ES-I3 (cell line): ENCODE measurements around the gene KLHL11.
"Not testable (repeated sequence)": the region's sequence is repeated elsewhere in the genome, so short reads cannot be mapped to it uniquely, and the experiment has no call there.

Experiments used
- H3K36me3 ChIP-seq: 2 replicates; pipeline ENCODE4 v1.6.1; 2013; ENCODE audit warnings: mild to moderate bottlenecking, low read length, control low read depth, moderate library complexity; ENCODE audit not compliant: insufficient read depth
- H3K4me1 ChIP-seq: 2 replicates; pipeline ENCODE4 v1.6.1; 2013; ENCODE audit warnings: mild to moderate bottlenecking, control low read depth, low read length; ENCODE audit not compliant: insufficient read depth
- H3K9ac ChIP-seq: 2 replicates; pipeline ENCODE4 v1.6.1; 2013; ENCODE audit warnings: low read depth, mild to moderate bottlenecking, low read length, moderate library complexity
- H3K9me3 ChIP-seq: 2 replicates; pipeline ENCODE4 v1.6.1; 2013; ENCODE audit warnings: mild to moderate bottlenecking, low read length, moderate library complexity; ENCODE audit not compliant: control insufficient read depth, insufficient read depth

Gene KLHL11

DNA sequence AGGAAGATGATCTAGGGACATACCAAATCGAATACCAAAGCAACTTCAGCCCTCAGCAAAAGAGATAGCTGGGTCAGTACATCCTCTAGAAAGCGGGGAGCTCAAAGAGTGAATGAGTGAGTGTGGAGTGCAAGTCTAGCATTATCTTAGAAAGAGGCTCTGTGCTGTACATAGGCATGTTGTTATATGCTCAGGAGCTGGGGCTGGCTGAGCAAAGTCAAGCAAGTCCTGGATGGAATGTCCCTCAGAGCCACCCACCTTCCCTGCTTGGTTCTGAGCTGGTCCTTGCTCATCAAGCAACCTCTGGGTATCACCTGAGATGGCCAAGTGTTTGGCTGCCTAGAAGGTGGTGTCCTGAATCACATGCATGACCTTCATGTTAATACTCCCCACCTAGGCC is 4.9 kb upstream of the KLHL11 start:
- no peaks in the 10 kb centered on the region for H3K9me3 ChIP-seq
- H3K36me3 ChIP-seq: peaks cover 30% of the 10 kb centered on the region
- H3K9ac ChIP-seq: no peak overlapping the region
- H3K4me1 ChIP-seq: no peaks in the 10 kb centered on the region

DNA sequence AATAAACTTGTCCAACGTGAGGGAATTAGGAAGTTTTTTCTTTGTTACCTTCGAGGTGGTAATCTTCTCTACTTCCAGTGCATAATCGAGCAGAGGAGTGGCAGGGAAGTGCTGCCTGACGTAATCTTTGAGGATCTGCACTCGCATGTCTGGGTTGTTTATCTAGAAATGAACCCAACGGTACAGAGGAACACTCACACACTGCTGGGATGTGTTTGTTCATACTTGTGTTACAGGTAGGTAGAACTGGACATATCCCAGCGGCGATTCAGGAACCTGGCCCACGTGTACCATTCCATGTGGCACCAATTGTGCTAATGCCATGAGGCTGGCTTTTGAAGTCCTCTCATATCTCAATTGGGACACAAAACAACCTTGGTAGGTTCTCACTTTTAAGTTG is 4.2 kb upstream of the KLHL11 start:
- H3K9ac ChIP-seq: no peak overlapping the region
- no peaks in the 10 kb centered on the region for H3K4me1 ChIP-seq
- peaks cover 30% of the 10 kb centered on the region for H3K36me3 ChIP-seq
- H3K9me3 ChIP-seq: no peaks in the 10 kb centered on the region

DNA sequence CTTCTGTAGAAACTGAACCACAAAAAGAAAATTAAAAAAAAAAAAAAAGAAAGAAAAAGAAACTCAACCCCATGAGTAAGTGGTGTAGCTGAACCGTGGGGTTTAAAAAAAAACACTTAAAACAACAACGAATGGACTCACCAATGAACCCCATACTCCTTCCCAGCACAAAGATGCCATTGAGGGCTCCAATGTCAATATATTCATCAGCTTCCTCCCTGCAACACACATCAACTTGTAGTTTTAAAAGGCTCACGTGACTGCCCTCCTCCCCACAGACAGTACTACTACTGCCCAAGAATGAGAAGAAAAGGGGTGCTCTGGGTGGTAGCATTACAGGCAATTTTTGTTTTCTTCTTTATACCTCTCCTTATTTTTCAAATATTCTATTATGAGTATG is 3.3 kb upstream of the KLHL11 start:
- Histone ChIP-seq H3K9ac (no peak overlapping the region), H3K36me3 (peaks cover 23% of the 10 kb centered on the region), H3K9me3 (no peaks in the 10 kb centered on the region), H3K4me1 (peaks cover 7% of the 10 kb centered on the region)

DNA sequence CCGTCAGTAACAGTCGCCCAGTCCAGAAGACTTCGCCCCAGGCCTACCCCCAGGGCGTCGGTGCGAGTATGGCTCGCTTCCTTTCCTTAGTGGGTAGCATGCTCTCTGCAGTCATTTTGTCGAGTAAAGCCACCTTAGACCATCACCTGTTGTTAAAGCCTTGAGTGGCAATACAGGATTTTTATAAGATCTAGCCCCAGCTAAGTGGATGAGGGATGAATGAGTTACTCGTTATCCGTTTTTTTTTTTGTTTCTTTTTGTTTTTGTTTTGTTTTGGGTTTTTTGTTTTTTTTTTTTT is 322 bp upstream of the KLHL11 start:
- no peaks in the 10 kb centered on the region for H3K9me3 ChIP-seq
- peaks cover 20% of the 10 kb centered on the region for H3K36me3 ChIP-seq
- peaks cover 27% of the 10 kb centered on the region for H3K4me1 ChIP-seq
- peak overlapping the region; percentile 98; the same call in 1 of the 2 replicates for H3K9ac ChIP-seq

DNA sequence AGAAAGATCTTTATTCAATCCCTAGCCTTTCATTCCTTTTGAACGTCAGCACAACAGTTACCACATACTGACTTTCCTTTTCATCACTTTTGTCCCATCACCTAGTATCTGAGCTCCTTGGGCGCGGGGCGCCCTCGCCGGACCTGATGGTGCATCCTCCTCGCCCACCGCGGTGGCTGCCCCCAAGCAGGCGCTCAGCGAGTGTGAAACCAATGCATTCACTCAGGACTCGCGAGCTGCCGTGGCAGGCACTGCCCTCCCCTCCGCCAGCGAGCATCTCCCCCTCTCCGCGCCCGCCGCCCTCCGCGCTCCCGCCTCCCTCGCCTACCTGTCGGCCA is 756 bp downstream of the KLHL11 start:
- peaks cover 30% of the 10 kb centered on the region for H3K4me1 ChIP-seq
- peaks cover 13% of the 10 kb centered on the region for H3K36me3 ChIP-seq
- peak overlapping the region; percentile 98 for H3K9ac ChIP-seq
- H3K9me3 ChIP-seq: no peaks in the 10 kb centered on the region

DNA sequence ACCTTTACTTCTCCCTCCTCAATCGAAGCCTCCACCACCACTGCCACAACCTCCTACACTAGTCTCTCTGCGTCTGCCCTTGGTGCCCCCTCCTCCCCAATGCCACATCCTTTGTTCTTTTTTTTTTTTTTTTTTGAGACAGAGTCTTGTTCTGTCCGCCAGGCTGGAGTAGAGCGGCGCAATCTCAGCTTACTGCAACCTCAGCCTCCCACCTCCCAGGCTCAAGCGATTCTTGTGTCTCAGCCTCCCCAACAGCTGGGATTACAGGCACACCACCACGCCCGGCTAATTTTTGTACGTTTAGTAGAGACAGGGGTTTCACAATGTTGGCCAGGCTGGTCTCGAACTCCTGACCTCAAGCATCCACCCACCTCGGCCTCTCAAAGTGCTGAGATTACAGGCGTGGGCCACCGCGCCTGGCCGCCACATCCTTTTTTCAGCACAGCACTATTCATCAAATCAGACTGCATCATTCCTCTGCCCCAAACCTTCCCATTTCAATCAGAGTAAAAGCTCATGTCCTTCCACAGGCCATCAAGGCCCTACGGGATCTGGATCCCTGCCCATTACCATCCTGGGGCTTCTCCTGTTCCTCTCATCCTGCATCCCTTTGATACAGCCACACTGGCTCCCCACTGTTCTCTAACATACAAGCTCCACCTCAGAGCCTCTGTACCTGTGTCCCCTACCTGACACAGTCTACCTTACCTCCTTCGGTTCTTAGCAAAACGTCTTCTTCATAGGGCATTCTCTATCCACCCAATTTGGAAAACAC is 2.0 kb downstream of the KLHL11 start:
- H3K9me3 ChIP-seq: no peaks in the 10 kb centered on the region
- H3K36me3 ChIP-seq: peaks cover 8% of the 10 kb centered on the region
- H3K4me1 ChIP-seq: peaks cover 30% of the 10 kb centered on the region
- peak overlapping the region; percentile 98; the same call in 1 of the 2 replicates for H3K9ac ChIP-seq

DNA sequence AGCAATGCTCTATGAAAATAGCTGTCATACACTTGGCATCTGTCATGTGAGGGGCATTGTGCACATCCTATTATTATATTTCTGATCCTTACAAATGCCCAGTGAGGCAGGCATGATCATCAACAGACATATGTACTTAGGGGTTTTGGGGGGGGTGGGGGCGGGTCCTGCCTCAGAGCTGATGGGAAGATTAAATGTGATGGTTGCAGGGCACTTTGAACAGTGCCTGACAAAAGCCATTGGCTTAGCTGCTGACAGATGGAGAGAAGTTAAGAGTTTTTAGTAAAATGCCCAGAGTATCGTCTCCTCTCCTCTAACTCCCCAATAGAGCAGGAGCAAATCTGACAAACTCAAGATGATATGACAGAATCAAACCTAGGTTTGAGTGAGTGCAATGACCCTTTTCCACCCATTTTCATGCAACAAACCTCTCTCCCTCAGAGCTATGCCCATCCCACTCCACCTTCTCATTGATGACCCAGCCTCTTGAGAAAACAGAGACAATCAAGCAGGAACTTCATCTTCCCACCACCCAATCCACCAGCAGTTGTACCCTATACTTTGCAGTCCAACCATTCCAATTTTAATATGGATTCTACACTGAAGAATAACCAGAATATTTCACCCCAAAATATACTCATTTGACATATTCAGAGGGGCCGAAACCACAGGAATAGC is 4.8 kb downstream of the KLHL11 start:
- Histone ChIP-seq H3K9ac (no peak overlapping the region), H3K36me3 (no peaks in the 10 kb centered on the region), H3K4me1 (peaks cover 30% of the 10 kb centered on the region), H3K9me3 (no peaks in the 10 kb centered on the region)

DNA sequence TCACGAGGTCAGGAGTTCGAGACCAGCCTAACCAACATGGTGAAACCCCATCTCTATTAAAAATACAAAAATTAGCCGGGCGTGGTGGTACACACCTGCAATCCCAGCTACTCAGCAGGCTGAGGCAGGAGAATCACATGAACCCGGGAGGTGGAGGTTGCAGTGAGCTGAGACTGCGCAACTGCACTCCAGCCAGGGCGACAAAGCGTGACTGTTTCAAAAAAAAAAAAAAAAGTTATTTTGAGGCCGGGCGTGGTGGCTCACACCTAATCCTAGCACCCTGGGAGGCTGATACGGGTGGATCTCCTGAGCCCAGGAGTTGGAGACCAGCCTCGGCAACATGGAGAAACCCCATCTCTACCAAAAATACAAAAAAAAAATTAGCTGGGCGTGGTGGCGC is 13.8 kb downstream of the KLHL11 start:
- H3K4me1 ChIP-seq, H3K9ac ChIP-seq, H3K9me3 ChIP-seq, H3K36me3 ChIP-seq: not testable (repeated sequence)

DNA sequence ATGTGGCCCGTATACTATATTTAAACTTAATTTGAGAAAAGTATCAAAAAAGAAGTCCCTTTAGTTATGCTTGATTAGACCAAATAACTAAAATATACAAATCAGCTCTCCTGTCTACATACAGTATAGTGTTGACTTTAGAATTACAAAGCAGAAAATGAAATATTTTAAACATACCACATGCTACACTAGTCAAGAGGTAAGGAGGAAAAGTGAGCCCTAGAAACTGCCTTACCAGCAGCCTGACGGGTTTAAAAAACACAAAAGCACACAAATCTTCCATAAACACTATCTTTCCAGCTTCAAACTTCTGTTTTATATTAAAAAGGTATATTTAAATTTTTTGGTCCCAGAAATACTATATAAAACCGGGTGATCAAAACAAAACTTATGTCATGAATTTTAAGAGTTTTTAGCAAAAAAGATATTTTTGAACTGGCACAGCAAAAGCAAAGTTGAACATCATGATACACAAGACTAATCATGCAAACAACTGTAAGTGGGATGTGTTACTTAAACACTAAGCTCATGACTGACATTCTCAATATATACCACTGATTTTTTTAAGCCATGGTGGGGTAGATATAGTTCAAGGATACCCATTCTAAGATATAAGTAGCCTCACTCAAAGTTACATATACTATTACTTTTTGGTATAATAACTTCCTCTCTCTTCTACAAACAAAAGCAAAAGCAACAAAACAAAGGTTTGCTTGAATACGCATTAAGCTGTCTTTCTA is 15.8 kb downstream of the KLHL11 start:
- H3K9ac ChIP-seq: no peak overlapping the region
- H3K36me3 ChIP-seq: no peaks in the 10 kb centered on the region; the same call in 1 of the 2 replicates
- H3K4me1 ChIP-seq: no peaks in the 10 kb centered on the region
- no peaks in the 10 kb centered on the region for H3K9me3 ChIP-seq

DNA sequence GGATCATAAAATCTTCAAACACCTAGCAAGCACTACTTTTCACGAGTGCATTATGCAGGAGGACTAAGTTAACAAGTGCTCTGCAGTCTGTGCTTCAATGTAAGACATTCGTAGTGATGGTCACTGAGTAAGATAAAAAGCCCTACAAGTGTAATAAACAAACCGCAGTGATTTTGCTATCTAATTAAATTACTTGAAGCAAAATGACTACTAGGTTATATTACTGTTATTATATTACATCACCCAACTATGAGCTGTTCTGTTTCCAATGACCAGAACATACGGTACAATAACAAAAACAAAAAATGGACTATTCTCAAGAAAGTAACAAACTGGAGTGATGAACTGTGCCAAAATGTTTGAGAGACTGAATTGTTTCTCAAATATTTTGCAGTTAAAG is 16.4 kb downstream of the KLHL11 start:
- Histone ChIP-seq H3K9me3 (no peaks in the 10 kb centered on the region), H3K4me1 (no peaks in the 10 kb centered on the region), H3K9ac (no peak overlapping the region), H3K36me3 (no peaks in the 10 kb centered on the region; the same call in 1 of the 2 replicates)

DNA sequence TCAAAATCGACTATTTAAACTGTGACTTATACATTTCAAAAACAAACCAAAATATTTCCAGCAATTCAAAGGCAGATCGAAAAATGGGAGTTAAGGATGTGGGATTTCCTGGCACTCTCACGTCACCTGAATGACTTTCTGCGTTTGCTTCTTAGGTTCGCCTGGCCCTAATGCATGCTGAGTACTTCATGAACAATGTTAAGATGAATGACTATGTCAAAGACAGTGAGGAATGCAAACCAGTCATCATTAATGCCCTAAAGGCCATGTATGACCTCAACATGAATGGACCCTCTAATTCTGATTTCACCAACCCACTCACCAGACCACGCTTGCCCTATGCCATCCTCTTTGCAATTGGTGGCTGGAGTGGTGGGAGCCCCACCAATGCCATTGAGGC is 20.3 kb downstream of the KLHL11 start:
- no peaks in the 10 kb centered on the region for H3K4me1 ChIP-seq
- no peaks in the 10 kb centered on the region for H3K36me3 ChIP-seq
- H3K9ac ChIP-seq: no peak overlapping the region
- no peaks in the 10 kb centered on the region for H3K9me3 ChIP-seq

DNA sequence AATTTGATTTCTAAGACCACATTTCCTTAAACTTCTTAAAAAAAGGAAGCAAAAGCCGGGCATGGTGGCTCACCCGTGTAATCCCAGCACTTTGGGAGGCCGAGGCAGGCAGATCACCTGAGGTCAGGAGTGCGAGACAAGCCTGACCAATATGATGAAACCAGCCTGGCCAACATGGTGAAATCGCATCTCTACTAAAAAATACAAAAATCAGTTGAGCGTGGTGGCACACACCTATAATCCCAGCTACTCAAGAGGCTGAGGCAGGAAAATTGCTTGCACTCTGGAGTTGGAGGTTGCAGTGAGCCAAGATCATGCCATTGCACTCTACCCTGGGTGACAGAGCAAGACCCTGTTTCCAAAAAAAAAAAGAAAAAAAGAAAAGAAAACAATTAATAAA is 24.4 kb downstream of the KLHL11 start:
- H3K4me1 ChIP-seq, H3K9ac ChIP-seq, H3K9me3 ChIP-seq, H3K36me3 ChIP-seq: not testable (repeated sequence)

DNA sequence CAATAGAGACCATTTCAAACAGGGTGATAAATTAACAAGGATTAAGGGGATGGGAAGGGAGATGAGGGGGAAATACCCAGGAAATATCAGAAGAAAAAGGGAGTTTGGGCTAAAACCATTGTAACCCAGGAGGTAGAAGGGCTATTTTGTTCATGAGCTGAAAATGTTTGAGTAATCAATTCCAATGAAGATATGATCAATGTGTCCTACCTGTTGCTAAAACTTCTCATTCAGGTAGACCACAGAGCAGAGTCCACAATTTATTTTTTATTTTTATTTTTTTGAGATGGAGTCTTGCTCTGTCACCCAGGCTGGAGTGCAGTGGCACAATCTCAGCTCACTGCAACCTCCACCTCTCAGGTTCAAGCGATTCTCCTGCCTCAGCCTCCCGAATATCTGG is 25.8 kb downstream of the KLHL11 start:
- H3K36me3 ChIP-seq, H3K9me3 ChIP-seq, H3K9ac ChIP-seq, H3K4me1 ChIP-seq: not testable (repeated sequence)

DNA sequence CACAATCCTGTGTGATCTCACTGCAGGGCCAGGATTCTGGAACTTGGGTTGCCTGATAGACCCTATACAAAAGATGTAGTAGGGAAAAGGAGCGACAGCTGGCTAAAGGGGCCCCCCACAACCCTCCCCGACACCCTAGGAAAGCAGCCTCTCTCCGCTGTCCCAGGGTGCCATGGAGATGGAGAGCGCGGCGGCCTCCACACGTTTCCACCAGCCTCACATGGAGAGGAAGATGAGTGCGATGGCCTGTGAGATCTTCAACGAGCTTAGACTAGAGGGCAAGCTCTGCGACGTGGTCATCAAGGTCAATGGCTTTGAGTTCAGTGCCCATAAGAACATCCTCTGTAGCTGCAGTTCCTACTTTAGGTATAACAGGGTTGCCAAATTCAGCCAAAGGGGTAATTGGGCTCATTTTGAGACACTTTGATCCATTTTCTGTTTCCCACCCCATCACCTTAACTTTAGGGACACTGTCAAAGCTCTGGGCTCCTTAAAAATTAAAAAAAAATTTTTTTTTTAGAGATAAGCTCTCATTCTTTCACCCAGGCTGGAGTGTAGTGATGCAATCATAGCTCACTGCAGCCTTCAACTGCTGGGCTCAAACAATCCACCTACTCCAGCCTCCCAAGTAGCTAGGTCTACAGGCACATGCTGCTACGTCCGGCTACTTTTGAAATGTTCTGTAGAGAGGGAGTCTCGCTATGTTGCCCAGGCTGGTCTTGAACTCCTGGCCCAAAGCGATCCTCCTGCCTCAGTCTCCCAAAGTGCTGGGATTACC is 27.3 kb downstream of the KLHL11 start, which contains the start of gene KLHL10:
Gene KLHL10, plus strand, starts transcription at position 65 of the 778 bp plus-strand sequence. Its CDS starts 108 bp downstream, at position 173.
- Histone ChIP-seq H3K4me1 (no peaks in the 10 kb centered on the region), H3K9me3 (no peaks in the 10 kb centered on the region), H3K9ac (peak within 1 kb of the TSS; percentile 68; the same call in 1 of the 2 replicates), H3K36me3 (peaks cover 2% of the 10 kb centered on the region; the same call in 1 of the 2 replicates)
